Astrocyte of the cerebellum (primary cell): Measurements from ENCODE around the gene TSHZ2.

ENCODE experiments used
- DNase-seq: peaks from one replicate; pipeline ENCODE4 v3.0.0-alpha.2; 2011; ENCODE audit warnings: low read depth
- H3K4me3 ChIP-seq: 2 replicates; pipeline ENCODE4 v1.5.1; 2011; ENCODE audit warnings: mild to moderate bottlenecking, low read depth, low read length, moderate library complexity
- CTCF ChIP-seq: IDR thresholded peaks from 2 replicates; pipeline ENCODE4 v1.5.1; 2012; ENCODE audit warnings: low read length, low read depth, moderate library complexity, mild to moderate bottlenecking; ENCODE audit errors: missing control alignments
- in situ Hi-C: cut with HindIII; loops from 2 replicates; pipeline ENCODE4 v1.10.0; 2017; ENCODE audit warnings: low sequenced_read_pairs

Gene TSHZ2

GRCh38 chr20:53180928-53181362, 208.8 kb downstream of the TSHZ2 start:
- no peak for TF ChIP-seq CTCF
- H3K4me3 ChIP-seq, result no peak overlapping the region
- no peak for DNase-seq
- in situ Hi-C loops, result no loop called here

- TF ChIP-seq CTCF, result no peak
- DNase-seq, result no peak
- in situ Hi-C loops, result no loop called here
- H3K4me3 ChIP-seq, result no peak overlapping the region
These were observed 209.8 kb downstream of the TSHZ2 start for GRCh38 chr20:53181866-53182376.

GRCh38 chr20:53183181-53183580, 211.0 kb downstream of the TSHZ2 start:
- H3K4me3 ChIP-seq, result no peak overlapping the region
- TF ChIP-seq CTCF, result no peak
- in situ Hi-C loops, result no loop called here
- DNase-seq, result no peak

GRCh38 chr20:53186635-53187034, 214.5 kb downstream of the TSHZ2 start:
- in situ Hi-C loops, result no loop called here
- DNase-seq, result no peak

GRCh38 chr20:53187392-53188068, 215.4 kb downstream of the TSHZ2 start:
- H3K4me3 ChIP-seq, result no peak overlapping the region
- DNase-seq, result no peak
- in situ Hi-C loops, result no loop called here
- no peak for TF ChIP-seq CTCF

More at GRCh38 chr20:53186635-53187034, 214.5 kb downstream of the TSHZ2 start:
- no peak for TF ChIP-seq CTCF
- no peak overlapping the region for H3K4me3 ChIP-seq

GRCh38 chr20:53190225-53190624, 218.1 kb downstream of the TSHZ2 start:
- no peak for DNase-seq
- in situ Hi-C loops, result no loop called here
- no peak for TF ChIP-seq CTCF
- no peak overlapping the region for H3K4me3 ChIP-seq

GRCh38 chr20:53191957-53192356, 219.8 kb downstream of the TSHZ2 start:
- no peak for DNase-seq
- no peak overlapping the region for H3K4me3 ChIP-seq
- in situ Hi-C loops, result no loop called here
- TF ChIP-seq CTCF, result no peak
